Keratinocyte (primary cell): ENCODE data around the gene PABPN1. TPM values are rescaled to one million over a fixed set of nuclear protein-coding genes. Genes with fewer than 3 reads are reported as not detected.

Experiments used
- DNase-seq: peaks from one replicate; pipeline ENCODE4 v3.0.0-alpha.2; 2011; ENCODE audit warnings: low read depth, missing footprints, low spot score
- FAIRE-seq: peaks from 2 replicates; lab custom pipeline; 2011; peaks lifted over from hg19 to GRCh38; lab: Jason Lieb, UNC
- H2AFZ ChIP-seq: 2 replicates; pipeline ENCODE4 v1.6.0; 2012; ENCODE audit warnings: low read length, control low read depth, inconsistent platforms; ENCODE audit not compliant: control insufficient read depth
- H3K27ac ChIP-seq: 2 replicates; pipeline ENCODE4 v1.5.1; 2011; ENCODE audit warnings: low read length; ENCODE audit not compliant: control insufficient read depth, insufficient read depth
- H3K27me3 ChIP-seq: 3 replicates; pipeline ENCODE4 v1.6.0; 2011; ENCODE audit warnings: low read length; ENCODE audit not compliant: control insufficient read depth, insufficient read depth; ENCODE audit errors: extremely low read depth
- H3K36me3 ChIP-seq, 2 experiments: 2 replicates in 1 of 2; 3 replicates in 1 of 2; pipeline ENCODE4 v1.5.1; 2011; ENCODE audit warnings: low read length in 2 of 2, mild to moderate bottlenecking in 1 of 2; ENCODE audit not compliant: control insufficient read depth in 2 of 2, insufficient read depth in 2 of 2; ENCODE audit errors: extremely low read depth in 1 of 2
- H3K4me1 ChIP-seq: 3 replicates; pipeline ENCODE4 v1.5.1; 2011; ENCODE audit warnings: low read length; ENCODE audit not compliant: control insufficient read depth, insufficient read depth; ENCODE audit errors: extremely low read depth
- H3K4me2 ChIP-seq: 3 replicates; pipeline ENCODE4 v1.6.0; 2011; ENCODE audit warnings: low read depth, low read length; ENCODE audit not compliant: control insufficient read depth, insufficient read depth; ENCODE audit errors: extremely low read depth
- H3K4me3 ChIP-seq, 3 experiments: fragments of 200-600 bp in 1 of 3; sonication (generic) in 1 of 3; 2 replicates in 2 of 3; 3 replicates in 1 of 3; pipeline ENCODE4 v1.5.1; 2011 to 2016; ENCODE audit warnings: low read length in 3 of 3, mild to moderate bottlenecking in 3 of 3, control low read depth in 2 of 3, inconsistent platforms in 1 of 3, low read depth in 1 of 3, mixed read lengths in 1 of 3, mixed run types in 1 of 3, moderate library complexity in 1 of 3; ENCODE audit not compliant: control insufficient read depth in 2 of 3, insufficient read depth in 2 of 3; ENCODE audit errors: extremely low read depth in 1 of 3
- H3K79me2 ChIP-seq: 2 replicates; pipeline ENCODE4 v1.6.0; 2012; ENCODE audit warnings: low read length; ENCODE audit not compliant: control insufficient read depth, insufficient read depth
- H3K9ac ChIP-seq: 3 replicates; pipeline ENCODE4 v1.6.0; 2011; ENCODE audit warnings: low read length; ENCODE audit not compliant: control insufficient read depth, insufficient read depth; ENCODE audit errors: extremely low read depth
- H3K9me1 ChIP-seq: 3 replicates; pipeline ENCODE4 v1.6.0; 2011; ENCODE audit warnings: low read length; ENCODE audit not compliant: control insufficient read depth, insufficient read depth; ENCODE audit errors: extremely low read depth
- H3K9me3 ChIP-seq: 2 replicates; pipeline ENCODE4 v1.5.1; 2012; ENCODE audit warnings: low read depth, low read length; ENCODE audit not compliant: control insufficient read depth
- H4K20me1 ChIP-seq: 3 replicates; pipeline ENCODE4 v1.6.0; 2011; ENCODE audit warnings: low read length; ENCODE audit not compliant: control insufficient read depth, insufficient read depth; ENCODE audit errors: extremely low read depth
- EZH2 ChIP-seq: IDR thresholded peaks from one replicate; pipeline ENCODE4 v1.6.1; 2012; ENCODE audit warnings: inconsistent platforms, mild to moderate bottlenecking, low read length, moderate library complexity
- dilution Hi-C: fragments of 300-500 bp; cut with MboI; formaldehyde crosslinking; loops from one replicate; pipeline ENCODE4 v1.7.0; 2020; ENCODE audit warnings: low sequenced_read_pairs; ENCODE audit not compliant: extremely low pct_ligation_motif_present
- polyA plus RNA-seq, 5 experiments: library from polyadenylated mRNA; depleted of rRNA in 3 of 5; stranded (reverse) in 3 of 5; stranded (forward) in 1 of 5; unstranded in 1 of 5; fragments of >200 nt; gene quantifications; 1 replicate in 1 of 5; 2 replicates in 3 of 5; 3 replicates in 1 of 5; pipeline versions ENCODE4 v1.2.1 to v1.2.3, GENCODE V29; 2011 to 2012; ENCODE audit warnings: missing spikeins in 2 of 5, low read depth in 1 of 5, low replicate concordance in 1 of 5
- TF ChIP-seq, protein P1 (sequence below), 3 experiments: IDR thresholded peaks in 1 of 3; conservative IDR thresholded peaks in 1 of 3; optimal IDR thresholded peaks in 1 of 3; 2 replicates in 2 of 3; 3 replicates in 1 of 3; pipeline versions ENCODE3 to v1.5.1; 2011; ENCODE audit warnings: low read length in 3 of 3, mild to moderate bottlenecking in 3 of 3, moderate library complexity in 2 of 3, control low read depth in 1 of 3, inconsistent platforms in 1 of 3; ENCODE audit not compliant: insufficient read depth in 2 of 3; ENCODE audit errors: extremely low read depth in 1 of 3

PABPN1 gene
- polyA plus RNA-seq, 1 donor (not counting 4 experiments of a cell fraction or from before 2014, with no cell fraction given) = 185 TPM

DNA sequence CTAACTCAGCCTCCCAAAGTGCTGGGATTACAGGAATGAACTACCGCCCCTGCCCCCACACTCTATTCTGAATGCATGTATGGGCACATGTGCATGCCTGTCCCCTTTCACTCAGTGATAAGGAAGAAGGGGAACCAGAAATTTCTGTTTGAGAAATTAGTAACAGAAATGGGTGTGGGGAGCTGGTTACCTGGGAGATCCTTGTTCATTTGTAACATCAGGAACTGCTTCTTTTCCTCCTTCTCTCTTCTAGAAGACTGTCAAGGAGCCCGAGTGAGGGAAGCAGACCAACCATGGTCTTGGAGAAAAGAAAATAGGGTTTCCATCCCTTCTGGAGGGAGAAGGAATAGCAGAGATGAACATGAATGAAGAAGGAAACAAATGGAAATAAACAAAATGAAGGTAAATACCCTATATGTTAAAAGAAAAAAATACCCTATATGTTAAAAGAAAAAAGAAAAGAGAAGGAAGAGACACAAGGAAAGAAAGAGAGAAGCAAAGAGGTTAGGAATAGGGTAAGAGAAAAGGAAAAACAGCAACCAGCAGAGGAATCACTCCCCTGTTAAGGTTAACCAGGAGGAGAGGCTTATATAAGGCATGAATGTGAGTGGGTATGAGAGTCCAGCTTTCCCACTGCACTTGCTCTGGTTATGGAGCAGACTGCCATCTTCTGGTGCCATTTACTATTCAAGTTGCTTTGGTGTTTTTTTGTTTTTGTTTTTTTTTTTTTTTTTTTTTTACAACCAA is 21.9 kb upstream of the PABPN1 start:
- DNase-seq (no peak), FAIRE-seq (no peak)
- Histone ChIP-seq H3K9me1 (no peaks in the 10 kb centered on the region), H2AFZ (no peak overlapping the region), H3K9me3 (no peaks in the 10 kb centered on the region), H3K4me3 (no peak overlapping the region), H3K27ac (peak overlapping the region; percentile 91), H3K27me3 (no peaks in the 10 kb centered on the region), H3K4me2 (peak overlapping the region; percentile 100), H3K4me1 (peaks cover 35% of the 10 kb centered on the region), H3K79me2 (no peaks in the 10 kb centered on the region), H4K20me1 (no peaks in the 10 kb centered on the region), H3K36me3 (no peaks in the 10 kb centered on the region), H3K9ac (peak overlapping the region; percentile 89)
- dilution Hi-C loops = no loop called here
- no peak for TF ChIP-seq EZH2
- TF ChIP-seq, protein P1, sequence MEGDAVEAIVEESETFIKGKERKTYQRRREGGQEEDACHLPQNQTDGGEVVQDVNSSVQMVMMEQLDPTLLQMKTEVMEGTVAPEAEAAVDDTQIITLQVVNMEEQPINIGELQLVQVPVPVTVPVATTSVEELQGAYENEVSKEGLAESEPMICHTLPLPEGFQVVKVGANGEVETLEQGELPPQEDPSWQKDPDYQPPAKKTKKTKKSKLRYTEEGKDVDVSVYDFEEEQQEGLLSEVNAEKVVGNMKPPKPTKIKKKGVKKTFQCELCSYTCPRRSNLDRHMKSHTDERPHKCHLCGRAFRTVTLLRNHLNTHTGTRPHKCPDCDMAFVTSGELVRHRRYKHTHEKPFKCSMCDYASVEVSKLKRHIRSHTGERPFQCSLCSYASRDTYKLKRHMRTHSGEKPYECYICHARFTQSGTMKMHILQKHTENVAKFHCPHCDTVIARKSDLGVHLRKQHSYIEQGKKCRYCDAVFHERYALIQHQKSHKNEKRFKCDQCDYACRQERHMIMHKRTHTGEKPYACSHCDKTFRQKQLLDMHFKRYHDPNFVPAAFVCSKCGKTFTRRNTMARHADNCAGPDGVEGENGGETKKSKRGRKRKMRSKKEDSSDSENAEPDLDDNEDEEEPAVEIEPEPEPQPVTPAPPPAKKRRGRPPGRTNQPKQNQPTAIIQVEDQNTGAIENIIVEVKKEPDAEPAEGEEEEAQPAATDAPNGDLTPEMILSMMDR (optimal IDR thresholded peaks at IDR 0.05 in 1 of 3, IDR thresholded peaks at IDR 0.05 in 1 of 3, conservative IDR thresholded peaks at IDR 0.05 in 1 of 3; ENCODE audit: extremely low read depth in 1 of 3, insufficient read depth in 2 of 3, low read length in 3 of 3) = peak; percentile 22 to 60 (median 39)

DNA sequence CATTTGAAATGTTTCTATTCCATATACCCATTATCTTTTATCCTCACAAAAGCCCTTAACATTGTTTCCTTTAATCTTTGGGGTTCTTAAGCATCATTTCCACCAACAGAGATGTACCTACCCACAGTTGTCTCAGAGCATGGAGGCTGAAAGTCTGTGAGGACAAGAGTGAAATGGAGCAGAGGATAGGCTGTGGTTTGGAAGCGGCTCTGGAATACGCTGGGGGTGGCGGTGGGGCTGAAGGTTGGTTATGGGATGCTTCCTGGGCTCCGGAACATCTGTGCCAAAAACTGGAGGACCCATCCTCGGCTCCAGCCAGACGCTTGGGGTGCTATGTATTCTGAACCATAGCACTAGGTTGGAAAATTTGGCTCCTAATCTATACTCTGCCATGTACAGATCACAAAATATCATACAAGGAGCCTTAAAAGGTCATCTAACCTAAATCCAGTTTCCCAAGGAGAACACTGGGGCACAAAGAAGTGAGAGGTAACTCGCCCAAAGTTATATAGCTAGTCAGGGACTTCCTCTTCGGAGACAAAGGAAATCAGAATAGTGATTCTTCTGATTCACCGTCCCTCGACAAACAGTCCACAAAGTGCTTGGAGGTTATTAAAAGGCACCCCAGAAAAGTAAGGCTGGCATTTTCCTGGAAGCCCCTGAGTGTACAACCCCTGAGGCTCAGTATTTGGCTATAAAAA is 21.1 kb upstream of the PABPN1 start:
- H3K4me1 ChIP-seq = peaks cover 35% of the 10 kb centered on the region
- dilution Hi-C loops = no loop called here

More for the DNA sequence above, 21.1 kb upstream of the PABPN1 start:
- Histone ChIP-seq H3K9me3 (no peaks in the 10 kb centered on the region), H3K27ac (peak overlapping the region; percentile 91), H4K20me1 (no peaks in the 10 kb centered on the region), H3K4me3 (peak overlapping the region; percentile 45 to 94 (median 70)), H3K4me2 (peak overlapping the region; percentile 100), H3K9me1 (no peaks in the 10 kb centered on the region), H3K27me3 (no peaks in the 10 kb centered on the region), H3K36me3 (no peaks in the 10 kb centered on the region), H3K79me2 (no peaks in the 10 kb centered on the region), H2AFZ (peak overlapping the region; percentile 75), H3K9ac (peak overlapping the region; percentile 89)
- FAIRE-seq = no peak
- TF ChIP-seq, protein P1 (optimal IDR thresholded peaks at IDR 0.05 in 1 of 3, IDR thresholded peaks at IDR 0.05 in 1 of 3, conservative IDR thresholded peaks at IDR 0.05 in 1 of 3; ENCODE audit: extremely low read depth in 1 of 3, insufficient read depth in 2 of 3, low read length in 3 of 3) = no peak
- TF ChIP-seq EZH2 = no peak
- DNase-seq = no peak
